Right lung (tissue), 10 donors: ENCODE data around the gene HRH1. TPM values are rescaled to one million over a fixed set of nuclear protein-coding genes. Genes with fewer than 3 reads are reported as not detected.
"Not testable (repeated sequence)": the region's sequence is repeated elsewhere in the genome, so short reads cannot be mapped to it uniquely, and the experiment has no call there.

Experiments used
- DNase-seq, 2 donors: peaks; one replicate each; pipeline ENCODE4 v3.0.0-alpha.2; 2013
- long read RNA-seq, 8 donors: transcript quantifications; one replicate each; lab custom pipeline, GENCODE V29; 2026
- polyA plus RNA-seq, 5 donors: library from polyadenylated mRNA; unstranded; fragments of 120-200 nt; gene quantifications; one replicate each; pipeline versions ENCODE4 v1.2.1 to v1.2.3, GENCODE V29; 2013; ENCODE audit warnings: inconsistent platforms in 1 of 5, low replicate concordance in 1 of 5; ENCODE audit not compliant: insufficient read length in 5 of 5, insufficient read depth in 1 of 5

Gene HRH1, protein sequence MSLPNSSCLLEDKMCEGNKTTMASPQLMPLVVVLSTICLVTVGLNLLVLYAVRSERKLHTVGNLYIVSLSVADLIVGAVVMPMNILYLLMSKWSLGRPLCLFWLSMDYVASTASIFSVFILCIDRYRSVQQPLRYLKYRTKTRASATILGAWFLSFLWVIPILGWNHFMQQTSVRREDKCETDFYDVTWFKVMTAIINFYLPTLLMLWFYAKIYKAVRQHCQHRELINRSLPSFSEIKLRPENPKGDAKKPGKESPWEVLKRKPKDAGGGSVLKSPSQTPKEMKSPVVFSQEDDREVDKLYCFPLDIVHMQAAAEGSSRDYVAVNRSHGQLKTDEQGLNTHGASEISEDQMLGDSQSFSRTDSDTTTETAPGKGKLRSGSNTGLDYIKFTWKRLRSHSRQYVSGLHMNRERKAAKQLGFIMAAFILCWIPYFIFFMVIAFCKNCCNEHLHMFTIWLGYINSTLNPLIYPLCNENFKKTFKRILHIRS
- polyA plus RNA-seq, result 1 to 10 TPM; 3.5 to 5.9 (median 5.4) TPM
- long read RNA-seq, donor 1, full-length matches to known transcripts, result 1 of 1 reads
- long read RNA-seq, donor 1, partial matches to known transcripts, result 0 of 1 reads
- long read RNA-seq, donor 1, other reads (novel, unspliced or antisense), result 0 of 1 reads
- long read RNA-seq, donor 2, full-length matches to known transcripts, result 1 of 1 reads
- long read RNA-seq, donor 2, partial matches to known transcripts, result 0 of 1 reads
- long read RNA-seq, donor 2, other reads (novel, unspliced or antisense), result 0 of 1 reads
- long read RNA-seq, donor 3, full-length matches to known transcripts, result 1 of 1 reads
- long read RNA-seq, donor 3, partial matches to known transcripts, result 0 of 1 reads
- long read RNA-seq, donor 3, other reads (novel, unspliced or antisense), result 0 of 1 reads
- long read RNA-seq, donor 4, full-length matches to known transcripts, result 1 of 1 reads
- long read RNA-seq, donor 4, partial matches to known transcripts, result 0 of 1 reads
- long read RNA-seq, donor 4, other reads (novel, unspliced or antisense), result 0 of 1 reads
- long read RNA-seq, donor 5, full-length matches to known transcripts, result 2 of 2 reads
- long read RNA-seq, donor 5, partial matches to known transcripts, result 0 of 2 reads
- long read RNA-seq, donor 5, other reads (novel, unspliced or antisense), result 0 of 2 reads
- long read RNA-seq, donor 6, full-length matches to known transcripts, result 3 of 3 reads
- long read RNA-seq, donor 6, partial matches to known transcripts, result 0 of 3 reads
- long read RNA-seq, donor 6, other reads (novel, unspliced or antisense), result 0 of 3 reads
- long read RNA-seq, donor 7, result 0 reads
- long read RNA-seq, donor 8, full-length matches to known transcripts, result 1 of 1 reads
- long read RNA-seq, donor 8, partial matches to known transcripts, result 0 of 1 reads
- long read RNA-seq, donor 8, other reads (novel, unspliced or antisense), result 0 of 1 reads

- DNase-seq, result no peak
These were observed at the start of gene HRH1 for GRCh38 chr3:11154036-11154952. HRH1 (plus strand) TSS chr3:11154493; CDS start chr3:11259038, 104,545 bp downstream.

- DNase-seq, result not testable (repeated sequence)
These were observed 41.0 kb upstream of the HRH1 start for GRCh38 chr3:11113316-11113715.

GRCh38 chr3:11115548-11115947 is 38.7 kb upstream of the HRH1 start:
- DNase-seq, result no peak

DNA sequence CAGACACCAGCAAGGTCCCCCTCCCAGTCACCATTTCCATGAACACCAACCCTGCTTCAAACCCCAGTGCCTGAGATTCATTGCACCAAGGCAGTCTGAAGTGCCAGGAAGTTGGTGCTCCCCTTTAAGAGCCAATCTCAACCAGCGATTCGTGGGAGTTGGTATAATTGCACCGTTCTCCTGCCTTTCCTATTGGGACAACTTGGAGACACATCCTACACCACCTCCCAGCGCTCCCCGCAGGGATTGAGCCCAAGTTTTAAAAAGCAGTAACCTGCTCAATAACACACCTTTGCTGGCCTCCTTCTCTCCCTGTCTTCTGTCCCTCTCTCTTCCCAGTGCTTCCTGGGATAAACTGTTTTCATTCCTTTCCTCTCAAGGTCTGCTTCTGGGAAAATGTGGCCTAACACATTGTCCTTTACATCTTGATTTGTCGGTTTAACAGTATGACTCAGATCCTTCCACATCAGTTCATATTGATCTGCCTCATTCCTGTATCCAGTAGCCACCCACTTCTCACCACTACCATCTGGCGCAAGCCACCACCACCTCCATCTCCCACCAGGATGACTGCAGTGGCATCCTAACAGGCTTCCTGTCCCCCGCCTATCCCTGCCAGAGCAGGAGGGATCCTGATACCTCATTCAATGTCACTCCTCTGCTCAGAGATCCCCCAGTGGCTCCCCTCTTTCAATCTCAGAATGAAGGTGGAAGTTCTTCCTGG is 37.8 kb upstream of the HRH1 start:
- no peak for DNase-seq

GRCh38 chr3:11117591-11117990 is 36.7 kb upstream of the HRH1 start:
- no peak for DNase-seq

- no peak for DNase-seq
These were observed 36.1 kb upstream of the HRH1 start for GRCh38 chr3:11118181-11118682.

- DNase-seq, result no peak
These were observed 34.0 kb upstream of the HRH1 start for GRCh38 chr3:11120091-11120805.

DNA sequence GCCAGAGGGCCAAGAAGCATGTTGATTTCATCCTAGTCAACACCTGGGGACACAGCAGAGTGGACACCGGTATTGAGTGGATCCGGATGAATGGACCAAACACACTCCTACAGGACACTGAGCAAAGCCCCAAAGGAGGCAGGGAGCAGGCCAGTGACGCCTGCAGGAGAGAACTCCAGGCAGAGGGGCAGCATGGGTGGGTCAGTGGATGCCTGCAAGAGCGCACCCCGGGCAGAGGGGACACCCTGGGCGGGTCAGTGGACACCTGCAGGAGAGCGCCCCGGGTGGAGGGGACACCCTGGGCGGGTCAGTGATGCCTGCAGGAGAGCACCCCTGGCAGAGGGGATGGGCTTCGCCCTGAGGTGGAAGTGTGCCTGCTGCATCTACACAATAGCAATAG is 27.6 kb upstream of the HRH1 start:
- DNase-seq, result no peak

- DNase-seq, result no peak
These were observed 25.3 kb upstream of the HRH1 start for GRCh38 chr3:11128682-11129632.

DNA sequence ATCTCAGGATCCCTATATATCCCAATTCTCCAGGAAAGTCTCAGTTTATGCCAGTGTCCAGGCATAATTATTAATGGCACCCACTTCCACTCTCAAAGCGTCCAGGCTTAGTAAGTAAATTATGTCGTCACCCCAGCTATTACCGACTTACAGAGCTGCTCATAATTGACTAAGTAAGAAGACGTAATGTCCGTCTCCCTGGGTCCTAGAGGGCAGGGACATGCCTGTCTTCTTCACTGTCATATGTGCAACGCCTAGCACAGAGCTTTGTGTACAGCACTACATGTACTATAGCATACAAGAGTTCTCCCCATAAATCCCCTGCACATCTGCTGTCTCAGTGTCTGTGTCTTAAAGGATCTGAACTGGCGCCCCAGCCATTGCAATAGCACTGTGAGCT is 23.9 kb upstream of the HRH1 start:
- no peak for DNase-seq

DNA sequence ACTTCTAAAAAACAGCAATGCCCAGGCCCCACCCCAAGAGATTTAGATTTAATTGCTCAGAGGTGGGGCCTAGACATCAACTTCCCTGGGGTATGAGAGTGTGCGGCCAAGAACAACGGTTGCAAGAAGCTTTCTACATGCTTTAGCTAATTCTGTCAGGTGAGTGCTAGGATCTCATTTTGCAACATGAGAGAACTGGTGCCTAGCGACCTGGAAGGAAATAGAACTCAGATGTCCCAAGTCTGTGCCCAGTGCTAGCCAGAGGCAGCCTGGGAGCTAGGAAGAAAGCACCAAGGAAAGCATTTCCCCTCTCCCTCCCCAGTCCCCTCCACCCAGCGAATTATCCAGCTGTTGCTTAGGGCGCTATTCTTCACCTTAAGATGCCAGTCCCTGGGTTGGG is 22.9 kb upstream of the HRH1 start:
- no peak for DNase-seq

GRCh38 chr3:11131886-11132285 is 22.4 kb upstream of the HRH1 start:
- DNase-seq, result not testable (repeated sequence)

DNA sequence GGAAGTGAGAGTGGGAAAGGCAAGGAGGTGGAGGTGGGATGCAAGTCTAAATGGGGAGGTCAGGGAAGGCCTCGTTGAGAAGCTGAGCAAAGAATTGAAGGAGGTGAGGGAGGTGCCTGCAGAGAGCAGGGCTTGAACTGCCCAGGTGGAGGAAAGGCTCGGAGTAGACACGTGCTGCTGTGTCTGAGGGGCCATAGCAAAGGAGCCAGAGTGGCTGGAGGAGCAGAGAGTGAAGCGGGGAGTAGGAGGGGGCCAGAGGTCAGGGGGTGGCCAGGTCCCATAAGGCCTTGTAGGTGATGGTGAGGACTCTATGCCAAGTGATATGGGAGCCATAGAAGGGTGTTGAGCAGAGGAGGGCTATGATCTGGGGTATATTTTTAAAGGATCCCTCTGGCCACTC is 21.4 kb upstream of the HRH1 start:
- no peak for DNase-seq

DNA sequence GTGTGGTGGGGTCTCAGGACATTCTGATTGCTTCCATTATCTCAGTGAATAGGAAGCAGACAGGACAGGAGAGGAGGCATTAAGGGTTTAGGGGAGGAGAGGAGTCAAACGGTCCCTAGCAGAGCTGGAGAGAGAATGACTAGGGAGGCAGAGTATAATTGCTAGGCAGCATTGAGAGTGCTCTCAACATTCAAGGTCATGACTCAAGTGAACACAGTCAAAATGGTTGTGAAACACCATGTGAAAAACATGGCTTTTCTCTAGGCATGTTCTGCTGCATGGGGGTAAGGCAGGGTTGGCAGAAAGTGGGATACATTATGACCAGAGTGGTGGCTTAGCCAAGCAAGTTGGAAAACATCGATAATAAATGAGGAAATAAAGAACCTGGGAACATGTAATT is 19.5 kb upstream of the HRH1 start:
- DNase-seq, result no peak

GRCh38 chr3:11136116-11136515 is 18.2 kb upstream of the HRH1 start:
- DNase-seq, result no peak

DNA sequence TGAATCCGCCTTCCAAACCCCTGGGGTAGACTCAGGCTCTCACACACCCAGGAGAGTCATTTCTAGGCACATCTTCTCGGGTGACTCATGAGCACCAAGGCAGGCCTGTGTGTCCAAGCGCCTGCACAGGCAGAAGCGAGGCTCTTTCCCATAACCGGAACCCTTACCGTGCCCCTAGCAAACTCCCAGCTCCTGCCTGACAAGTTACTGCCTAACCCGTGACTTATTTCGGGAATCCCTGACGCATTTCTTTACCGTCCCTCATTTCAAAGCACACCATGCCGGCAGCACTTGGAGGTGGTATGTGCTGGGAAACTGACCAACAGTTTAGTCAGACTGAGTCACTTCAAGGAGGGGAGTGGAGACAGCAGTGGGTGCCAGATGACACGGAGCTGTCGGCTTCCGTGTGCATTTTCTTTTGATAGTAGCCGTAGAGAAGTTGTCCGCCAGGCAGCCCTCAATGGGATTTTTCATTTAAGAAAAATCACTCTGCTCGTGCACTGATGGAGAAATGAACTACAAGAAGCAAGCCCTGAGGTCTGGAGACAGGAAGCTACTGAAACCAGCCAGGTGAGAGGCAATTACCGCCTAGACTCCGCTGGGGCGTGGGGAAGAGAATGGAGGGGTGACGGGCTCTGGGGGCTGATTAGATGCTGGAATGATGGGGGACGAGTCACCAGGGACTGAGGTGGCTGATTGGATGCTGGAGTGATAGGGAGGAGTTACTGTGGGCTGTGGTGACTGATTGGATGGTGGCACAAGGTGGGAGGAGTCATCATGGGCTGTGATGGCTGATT is 17.3 kb upstream of the HRH1 start:
- DNase-seq, result no peak

DNA sequence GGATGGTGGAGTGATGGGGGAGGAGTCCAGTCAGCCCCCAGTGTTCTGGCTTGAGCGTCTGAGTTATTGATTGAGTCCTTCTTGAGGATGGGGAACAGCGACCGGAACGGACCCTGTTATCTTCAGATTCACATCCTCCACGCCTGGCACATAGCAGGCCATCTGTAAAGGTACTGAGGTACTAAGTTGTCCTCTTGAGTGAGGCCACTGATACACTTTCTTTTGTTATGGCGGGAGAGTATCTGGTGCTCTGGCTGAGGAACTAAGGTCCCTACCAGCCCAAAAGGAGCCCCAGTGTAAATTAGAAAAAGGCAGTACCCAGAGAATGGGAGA is 16.7 kb upstream of the HRH1 start:
- no peak for DNase-seq
